Activated naive CD4-positive, alpha-beta T cell treated with anti-CD3 and anti-CD28 coated beads for 36 hours (primary cell): ENCODE results near the gene ANKS3. TPM values are rescaled to one million over a fixed set of nuclear protein-coding genes. Genes with fewer than 3 reads are reported as not detected.

Experiments used
- CTCF ChIA-PET: fragments of 350-600 bp; sonication (Branson Sonifier 250); formaldehyde crosslinking; loops from one replicate; lab custom pipeline; 2021; ENCODE audit warnings: antibody characterized with exemption; lab: Charles Lee
- DNase-seq: peaks from one replicate; pipeline ENCODE4 v3.0.0-alpha.2; 2020
- H3K27ac Mint-ChIP-seq: one replicate; pipeline ENCODE4 v1.8.0; 2021; ENCODE audit warnings: mild to moderate bottlenecking, mixed read lengths
- H3K27me3 Mint-ChIP-seq: one replicate; pipeline ENCODE4 v1.8.0; 2021; ENCODE audit warnings: low read depth, mixed read lengths
- H3K36me3 Mint-ChIP-seq: one replicate; pipeline ENCODE4 v1.8.0; 2021; ENCODE audit warnings: low read depth, mixed read lengths
- H3K4me1 Mint-ChIP-seq: one replicate; pipeline ENCODE4 v1.8.0; 2021; ENCODE audit warnings: low read depth, mixed read lengths
- H3K4me3 Mint-ChIP-seq: one replicate; pipeline ENCODE4 v1.8.0; 2021; ENCODE audit warnings: mild to moderate bottlenecking, moderate library complexity, mixed read lengths
- H3K9me3 Mint-ChIP-seq: one replicate; pipeline ENCODE4 v1.8.0; 2021; ENCODE audit warnings: mixed read lengths
- intact Hi-C: fragments of 100-400 bp; cut with micrococcal nuclease; formaldehyde crosslinking; loops from one replicate; pipeline ENCODE4 v1.15.1; 2023
- total RNA-seq, 2 experiments: library from RNA; stranded (reverse); gene quantifications; one replicate each; pipeline ENCODE4 v1.2.3, GENCODE V29; 2021

ANKS3 gene
- total RNA-seq, 2 experiments from 2014 or later = 8.2 to 11.7 TPM

DNA sequence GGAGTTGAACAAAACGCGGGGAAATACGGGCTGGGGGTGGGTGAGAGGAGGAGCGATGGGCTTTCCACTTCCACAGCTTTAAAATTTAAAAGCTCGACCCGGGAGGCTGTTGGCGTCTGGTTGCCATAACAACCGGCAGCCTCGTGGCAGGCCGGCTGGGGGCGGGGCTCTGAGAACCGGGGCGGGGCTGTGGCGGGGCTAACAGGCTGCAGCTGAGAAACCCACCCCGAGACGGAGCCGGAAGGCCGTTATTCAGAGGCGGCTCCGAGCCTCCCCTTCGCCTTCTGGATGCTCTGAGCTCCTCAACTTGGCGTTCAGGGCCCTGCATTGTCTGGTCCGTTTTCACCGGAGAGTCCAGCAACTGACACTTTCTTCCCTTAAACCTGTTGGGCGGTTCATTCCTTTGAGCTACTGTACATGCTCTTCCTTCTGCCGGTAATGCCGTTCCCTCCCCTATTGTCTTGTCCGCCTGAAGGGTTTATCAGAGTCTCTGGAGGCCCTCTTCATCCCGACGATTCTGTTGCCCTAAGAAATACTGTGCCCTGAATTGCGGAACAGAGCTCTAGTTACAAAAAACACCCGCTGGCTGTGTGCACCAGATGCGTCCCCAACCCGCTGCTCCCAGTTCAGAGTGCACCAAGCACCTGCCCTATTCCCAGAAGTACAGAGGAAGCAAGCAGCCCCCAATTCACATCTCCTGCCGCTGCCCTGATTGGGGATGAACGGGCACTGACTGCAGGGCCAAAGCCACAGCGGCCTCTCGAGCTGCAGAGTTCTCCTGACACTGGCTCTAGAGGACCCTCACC, 862 bp upstream of the ANKS3 start:
- peak; percentile 92 for DNase-seq
- intact Hi-C loops = loop anchor here (1.0 kb wide), 5 partner anchors 32 to 223 kb away; partner anchors contain the start of genes GLYR1, ROGDI, SEC14L5 and UBN1
- H3K4me1 Mint-ChIP-seq = peaks cover 16% of the 10 kb centered on the region
- H3K36me3 Mint-ChIP-seq = no peaks in the 10 kb centered on the region
- peak overlapping the region; percentile 87 for H3K4me3 Mint-ChIP-seq
- H3K27ac Mint-ChIP-seq = peak overlapping the region; percentile 46
- H3K9me3 Mint-ChIP-seq = no peaks in the 10 kb centered on the region
- CTCF ChIA-PET = interaction anchor here (1.2 kb wide), 3 partner anchors 32 to 221 kb away, joined by 3 to 4 read pairs (median 4); partner anchors contain the start of gene MGRN1
- no peaks in the 10 kb centered on the region for H3K27me3 Mint-ChIP-seq

DNA sequence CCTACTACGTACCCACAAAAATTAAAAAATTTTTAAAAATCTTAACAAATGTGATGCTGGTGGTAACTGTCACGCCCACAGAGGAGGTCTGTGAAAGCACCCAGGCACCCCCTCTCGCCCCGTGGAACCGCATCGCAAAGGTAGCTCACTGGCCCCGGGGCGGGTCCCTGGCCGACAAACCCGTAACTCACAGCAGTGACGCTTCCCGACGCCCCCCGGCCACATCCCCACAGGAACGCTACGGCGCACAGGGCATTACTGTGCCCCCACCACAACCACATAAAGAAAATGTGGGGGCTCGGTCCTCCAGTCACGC, 366 bp downstream of the ANKS3 start:
- peaks cover 16% of the 10 kb centered on the region for H3K4me1 Mint-ChIP-seq
- CTCF ChIA-PET = interaction anchor here (0.5 to 1.2 kb wide), 4 partner anchors 25 to 461 kb away, joined by 3 to 4 read pairs (median 3); partner anchors contain the start of genes MGRN1 and TFAP4

DNA sequence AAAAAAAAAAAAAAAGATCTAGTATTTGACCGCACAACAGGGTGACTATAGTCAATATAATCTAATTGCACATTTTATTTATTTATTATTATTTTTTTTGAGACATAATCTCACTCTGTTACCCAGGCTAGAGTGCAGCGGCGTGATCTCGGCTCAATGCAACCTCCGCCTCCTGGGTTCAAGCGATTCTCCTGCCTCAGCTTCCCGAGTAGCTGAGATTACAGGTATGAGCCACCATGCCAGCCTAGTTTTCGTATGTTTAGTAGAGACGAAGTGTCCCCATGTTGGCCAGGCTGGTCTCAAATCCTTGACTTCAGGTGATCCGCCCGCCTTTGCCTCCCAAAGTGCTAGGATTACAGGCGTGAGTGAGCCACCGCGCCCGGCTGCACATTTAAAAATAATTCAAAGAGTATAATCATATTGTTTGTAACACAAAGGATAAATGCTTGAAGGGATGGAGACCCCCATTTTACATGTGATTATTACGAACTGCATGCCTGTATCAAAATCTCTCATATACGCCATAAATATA, 794 bp downstream of the ANKS3 start:
- intact Hi-C loops = loop anchor here (2.0 kb wide), 1 partner anchor 14 kb away; no protein-coding TSS in a partner anchor
- H3K9me3 Mint-ChIP-seq = no peaks in the 10 kb centered on the region
- DNase-seq = no peak
- no peaks in the 10 kb centered on the region for H3K27me3 Mint-ChIP-seq
- CTCF ChIA-PET = interaction anchor here (0.5 to 1.1 kb wide), 2 partner anchors 25 to 37 kb away, joined by 3 read pairs; no protein-coding TSS in a partner anchor
- H3K4me3 Mint-ChIP-seq = peak overlapping the region; percentile 87
- H3K27ac Mint-ChIP-seq = no peak overlapping the region
- H3K36me3 Mint-ChIP-seq = peaks cover 6% of the 10 kb centered on the region
- H3K4me1 Mint-ChIP-seq = peaks cover 16% of the 10 kb centered on the region

More for the DNA sequence above, 366 bp downstream of the ANKS3 start:
- intact Hi-C loops = loop anchor here (1.0 to 2.0 kb wide), 6 partner anchors 13 to 225 kb away; partner anchors contain the start of genes GLYR1, ROGDI, SEC14L5 and UBN1
- H3K4me3 Mint-ChIP-seq = peak overlapping the region; percentile 87
- no peaks in the 10 kb centered on the region for H3K27me3 Mint-ChIP-seq
- peaks cover 3% of the 10 kb centered on the region for H3K36me3 Mint-ChIP-seq
- H3K9me3 Mint-ChIP-seq = no peaks in the 10 kb centered on the region
- peak; percentile 31 for DNase-seq
- no peak overlapping the region for H3K27ac Mint-ChIP-seq

DNA sequence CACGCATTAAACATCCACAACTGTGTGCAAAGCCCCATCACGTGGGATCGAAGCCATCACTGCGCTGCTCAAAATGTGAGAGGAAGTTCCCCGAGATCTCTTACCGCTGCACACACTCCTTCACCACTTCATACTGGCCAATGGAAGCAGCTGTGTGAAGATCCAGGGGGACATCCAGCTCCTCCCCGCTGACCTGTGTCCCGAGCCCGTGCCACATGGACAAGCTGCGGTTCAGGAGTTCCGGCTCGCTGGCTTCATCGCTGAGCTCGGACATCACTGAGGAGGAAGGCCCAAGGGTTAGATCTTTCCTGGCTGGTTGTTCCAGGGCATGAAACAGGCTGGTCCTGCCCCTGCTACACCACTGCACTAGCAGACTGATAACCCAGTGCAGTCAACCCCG, 4.2 kb downstream of the ANKS3 start:
- intact Hi-C loops = no loop called here
- Mint-ChIP-seq H3K27me3 (no peaks in the 10 kb centered on the region), H3K4me3 (no peak overlapping the region), H3K27ac (no peak overlapping the region), H3K4me1 (peaks cover 11% of the 10 kb centered on the region), H3K36me3 (peaks cover 6% of the 10 kb centered on the region), H3K9me3 (no peaks in the 10 kb centered on the region)
- DNase-seq = no peak
- CTCF ChIA-PET = interaction anchor here (0.6 kb wide), 1 partner anchor 10 kb away, joined by 4 read pairs; no protein-coding TSS in a partner anchor

DNA sequence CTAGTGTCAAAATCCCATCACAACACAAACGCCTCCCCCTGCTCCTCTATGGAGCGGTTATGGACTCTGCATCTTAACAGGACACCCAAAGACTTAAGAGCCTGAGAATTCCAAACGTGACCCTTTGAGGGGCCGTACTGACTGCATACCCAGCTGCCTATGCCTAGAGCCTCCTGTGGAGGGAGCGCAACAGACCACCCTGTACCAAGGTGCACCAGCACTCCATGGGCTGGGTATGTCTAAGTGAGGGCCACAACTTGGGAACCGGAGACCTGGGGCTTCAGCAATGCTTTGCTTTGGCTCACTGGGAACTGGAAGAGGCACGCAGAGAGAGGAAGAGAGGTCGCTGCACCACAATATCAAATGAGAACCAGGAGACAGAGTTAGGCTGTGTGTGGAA, 5.4 kb downstream of the ANKS3 start:
- H3K9me3 Mint-ChIP-seq = no peaks in the 10 kb centered on the region
- H3K27ac Mint-ChIP-seq = no peak overlapping the region
- intact Hi-C loops = no loop called here
- no peak for DNase-seq
- H3K4me1 Mint-ChIP-seq = peaks cover 10% of the 10 kb centered on the region
- H3K36me3 Mint-ChIP-seq = peaks cover 6% of the 10 kb centered on the region
- no peaks in the 10 kb centered on the region for H3K27me3 Mint-ChIP-seq
- H3K4me3 Mint-ChIP-seq = no peak overlapping the region
- CTCF ChIA-PET = no interaction called here

DNA sequence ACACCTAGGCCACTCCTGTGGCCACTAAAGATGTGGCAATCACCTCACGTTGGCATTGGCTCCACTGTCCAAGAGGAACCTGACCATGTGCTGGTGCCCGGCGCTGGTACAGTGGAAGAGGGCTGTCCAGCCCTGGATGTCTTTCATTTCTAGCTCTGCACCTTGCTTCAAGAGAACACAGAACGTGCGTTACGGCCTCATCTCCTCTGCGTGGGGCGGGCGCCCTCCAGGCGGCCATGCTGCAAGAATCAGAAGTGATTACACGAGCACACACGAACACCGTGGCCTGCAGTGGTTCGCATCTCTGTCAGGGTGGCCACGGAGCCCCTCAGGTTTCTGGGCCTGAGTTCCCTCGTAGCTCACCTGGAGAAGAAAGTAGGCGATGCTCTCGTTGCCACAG, 7.5 kb downstream of the ANKS3 start:
- Mint-ChIP-seq H3K9me3 (no peaks in the 10 kb centered on the region), H3K27ac (no peak overlapping the region), H3K36me3 (peaks cover 12% of the 10 kb centered on the region), H3K27me3 (no peaks in the 10 kb centered on the region), H3K4me3 (no peak overlapping the region), H3K4me1 (no peaks in the 10 kb centered on the region)
- CTCF ChIA-PET = no interaction called here
- DNase-seq = no peak
- intact Hi-C loops = no loop called here

DNA sequence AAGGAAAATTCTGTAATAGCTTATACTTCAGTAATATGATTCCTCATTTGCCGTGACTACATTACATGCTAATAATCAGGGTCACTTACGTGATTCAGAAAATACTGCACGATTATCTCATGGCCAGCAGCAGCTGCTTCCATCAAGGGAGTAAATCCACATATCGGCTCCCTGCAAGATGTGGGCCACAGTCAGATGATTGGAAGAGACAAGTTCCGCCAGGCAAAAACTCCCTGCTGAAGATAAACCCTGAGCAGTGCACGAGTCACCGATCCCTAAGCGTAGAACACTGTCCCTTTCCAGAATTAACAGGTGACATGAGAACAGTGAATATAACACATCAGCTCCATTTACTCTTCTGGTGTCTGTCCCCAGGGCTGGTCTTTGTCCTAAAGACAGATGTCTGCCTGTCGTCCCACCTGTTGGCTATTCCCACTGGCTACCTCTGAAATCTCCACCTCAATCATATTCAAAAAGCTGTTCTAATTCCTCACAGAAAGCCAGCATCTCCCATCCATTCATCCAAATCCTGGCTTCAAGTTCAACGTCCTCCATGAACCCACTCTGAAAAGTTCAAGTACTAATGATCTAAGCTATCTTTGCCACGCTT, 9.3 kb downstream of the ANKS3 start:
- no peaks in the 10 kb centered on the region for H3K9me3 Mint-ChIP-seq
- no peak overlapping the region for H3K27ac Mint-ChIP-seq
- no peaks in the 10 kb centered on the region for H3K27me3 Mint-ChIP-seq
- H3K4me1 Mint-ChIP-seq = no peaks in the 10 kb centered on the region
- no peak for DNase-seq
- CTCF ChIA-PET = interaction anchor here (0.7 kb wide), 1 partner anchor 175 kb away, joined by 3 read pairs; no protein-coding TSS in a partner anchor
- H3K4me3 Mint-ChIP-seq = no peak overlapping the region
- intact Hi-C loops = no loop called here
- peaks cover 12% of the 10 kb centered on the region for H3K36me3 Mint-ChIP-seq

DNA sequence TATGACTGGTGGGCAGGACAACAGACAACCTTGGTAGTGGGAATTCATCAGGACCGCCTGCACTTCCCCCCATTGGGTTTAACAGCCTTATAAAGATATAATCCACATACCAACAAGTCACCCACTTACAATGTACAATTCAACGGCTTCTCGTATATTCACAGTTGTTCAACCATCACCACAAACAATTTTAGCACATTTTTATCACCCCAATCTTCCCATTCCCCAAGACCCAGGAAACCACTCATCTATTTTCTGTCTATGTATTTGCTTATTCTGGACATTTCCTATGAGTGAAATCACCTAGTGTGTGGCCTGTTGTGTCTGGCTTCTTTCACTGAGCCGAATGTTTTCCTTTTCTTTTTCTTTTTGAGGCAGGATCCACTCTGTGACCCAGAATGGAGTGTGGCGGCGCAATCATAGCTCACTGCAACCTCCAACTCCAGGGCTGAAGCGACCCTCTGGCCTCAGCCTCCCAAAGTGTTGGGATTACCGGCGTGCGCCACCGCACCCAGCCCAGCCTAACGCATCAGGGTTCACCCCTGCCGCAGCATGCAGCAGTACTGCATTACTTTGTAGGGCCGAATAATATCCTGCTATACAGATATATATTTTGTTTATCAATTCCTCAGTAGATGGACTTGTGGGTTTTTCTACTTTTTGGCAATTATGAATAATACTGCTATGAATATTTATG, 10.9 kb downstream of the ANKS3 start:
- CTCF ChIA-PET = interaction anchor here (0.6 kb wide), 1 partner anchor 892 kb away, joined by 3 read pairs; no protein-coding TSS in a partner anchor
- Mint-ChIP-seq H3K27me3 (no peaks in the 10 kb centered on the region), H3K4me3 (no peak overlapping the region), H3K36me3 (peaks cover 7% of the 10 kb centered on the region), H3K27ac (no peak overlapping the region), H3K4me1 (no peaks in the 10 kb centered on the region), H3K9me3 (no peaks in the 10 kb centered on the region)
- intact Hi-C loops = no loop called here
- no peak for DNase-seq

DNA sequence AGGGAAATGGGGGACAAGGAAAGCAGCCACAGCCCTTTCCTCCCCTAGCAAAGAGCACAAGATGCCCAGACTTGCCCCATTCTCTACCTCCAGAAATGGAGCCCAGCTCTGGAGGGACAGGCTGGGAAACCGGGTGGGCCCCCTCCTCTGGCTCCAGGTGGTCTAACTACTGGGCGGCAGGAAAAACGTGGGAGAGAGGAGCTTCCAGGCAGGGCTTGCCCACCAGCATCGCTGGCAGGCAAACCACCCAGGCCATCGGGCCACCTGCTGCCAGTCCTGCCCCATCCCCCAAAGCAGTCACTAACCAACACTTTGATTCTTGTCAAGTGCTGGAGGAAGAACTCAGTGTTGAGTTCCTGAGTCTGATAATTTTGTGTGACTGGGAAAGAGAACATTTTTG, 15.6 kb downstream of the ANKS3 start:
- intact Hi-C loops = no loop called here
- Mint-ChIP-seq H3K4me3 (no peak overlapping the region), H3K9me3 (no peaks in the 10 kb centered on the region), H3K27ac (no peak overlapping the region), H3K36me3 (peaks cover 10% of the 10 kb centered on the region), H3K4me1 (no peaks in the 10 kb centered on the region), H3K27me3 (no peaks in the 10 kb centered on the region)
- CTCF ChIA-PET = no interaction called here
- DNase-seq = no peak

DNA sequence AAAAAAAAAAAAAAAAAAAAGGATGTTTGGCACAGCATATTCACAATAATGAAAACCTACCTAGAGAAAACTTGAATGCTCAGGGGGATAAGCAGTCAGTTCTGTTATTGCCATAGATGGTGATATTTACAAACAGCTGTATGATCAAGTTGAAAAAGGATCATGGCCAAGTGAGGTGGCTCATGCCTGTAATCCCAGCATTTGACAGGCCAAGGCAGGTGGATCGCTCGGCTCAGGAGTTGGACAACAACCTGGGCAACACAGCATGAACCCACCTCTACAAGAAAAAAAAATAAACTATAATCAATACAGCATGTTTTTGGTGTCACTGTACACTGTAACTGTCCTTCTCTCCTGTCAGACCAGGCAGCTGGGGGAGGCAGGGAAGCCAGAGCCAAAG, 19.1 kb downstream of the ANKS3 start:
- H3K4me1 Mint-ChIP-seq = no peaks in the 10 kb centered on the region
- no peaks in the 10 kb centered on the region for H3K9me3 Mint-ChIP-seq
- no peak overlapping the region for H3K27ac Mint-ChIP-seq
- intact Hi-C loops = no loop called here
- CTCF ChIA-PET = interaction anchor here (0.6 kb wide), 2 partner anchors 91 to 206 kb away, joined by 3 read pairs; no protein-coding TSS in a partner anchor
- peaks cover 10% of the 10 kb centered on the region for H3K36me3 Mint-ChIP-seq
- no peak for DNase-seq
- no peak overlapping the region for H3K4me3 Mint-ChIP-seq
- H3K27me3 Mint-ChIP-seq = no peaks in the 10 kb centered on the region

DNA sequence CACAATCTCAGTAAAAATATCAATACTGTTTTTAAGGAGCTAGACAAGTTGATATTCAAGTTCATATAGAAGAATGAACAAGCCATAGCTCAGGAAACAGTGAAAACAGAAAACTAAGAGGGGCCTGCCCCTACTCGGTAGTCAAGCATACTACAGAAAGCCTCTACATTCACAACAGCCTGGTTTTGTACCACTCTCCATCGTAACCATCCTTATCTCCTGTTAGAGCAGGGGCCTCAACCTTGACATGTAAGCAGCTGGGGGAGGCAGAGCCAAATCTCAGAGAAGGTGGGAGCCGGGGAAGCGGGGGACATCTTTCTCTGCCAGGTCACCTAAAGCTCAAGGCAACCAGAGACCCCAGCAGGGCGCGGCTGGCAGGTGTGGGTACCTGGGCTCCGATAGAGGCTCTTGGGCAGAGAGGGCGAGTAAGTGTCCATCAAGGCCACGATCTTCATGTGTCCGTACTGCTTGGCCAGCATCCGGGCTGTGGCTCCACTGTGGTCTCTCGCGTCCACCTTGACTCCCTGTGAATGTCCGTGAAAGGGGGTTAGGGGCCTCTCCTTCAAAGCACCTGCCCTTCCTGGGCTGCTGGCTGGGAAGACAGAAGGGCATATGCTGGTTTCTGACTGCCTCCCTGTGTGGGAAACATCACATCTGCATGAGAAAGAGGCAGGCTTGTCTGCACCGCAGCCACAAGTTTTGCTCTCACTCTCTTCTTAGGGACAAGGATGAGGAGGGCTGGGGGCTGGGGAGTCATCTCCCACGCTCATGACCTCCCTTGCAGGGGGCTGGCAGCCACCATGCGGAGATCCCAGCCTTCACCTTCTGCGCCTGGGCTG, 20.2 kb downstream of the ANKS3 start:
- intact Hi-C loops = no loop called here
- Mint-ChIP-seq H3K4me3 (no peak overlapping the region), H3K27ac (no peak overlapping the region), H3K36me3 (peaks cover 15% of the 10 kb centered on the region), H3K27me3 (no peaks in the 10 kb centered on the region), H3K9me3 (no peaks in the 10 kb centered on the region), H3K4me1 (no peaks in the 10 kb centered on the region)
- DNase-seq = no peak
- CTCF ChIA-PET = no interaction called here
